ENCODE measurements around the gene C2CD4D. TPM values are rescaled to one million over a fixed set of nuclear protein-coding genes. Genes with fewer than 3 reads are reported as not detected.

C2CD4D gene
- total RNA-seq, 1 experiment from 2014 or later, result 0.79 TPM

- H3K4me1 Mint-ChIP-seq, result peaks cover 24 to 28% of the 10 kb centered on the region in 2 experiments
- Histone ChIP-seq H3K79me2 (ENCODE audit: insufficient read depth, low read length) (no peaks in the 10 kb centered on the region), H3K27me3 (ENCODE audit: insufficient read depth, low read length) (peaks cover 9% of the 10 kb centered on the region; the same call in 1 of the 2 replicates), H3T11ph (ENCODE audit: low read length) (no peak overlapping the region), H2BK5ac (ENCODE audit: insufficient read length, low read length) (no peak overlapping the region), H3K4ac (ENCODE audit: low read depth, low read length) (no peak overlapping the region), H2AK5ac (ENCODE audit: insufficient read length, low read length) (no peak overlapping the region), H3K23ac (ENCODE audit: insufficient read length, low read depth, low read length) (no peak overlapping the region), H2BK12ac (ENCODE audit: insufficient read length, low read depth, low read length) (no peak overlapping the region), H3K14ac (ENCODE audit: insufficient read depth, low read length) (0 out of 2 replicates have a peak overlapping the region, but pooled peaks have one; percentile 16), H3K23me2 (ENCODE audit: insufficient read length, low read depth, low read length, poor library complexity, severe bottlenecking) (peaks cover 30% of the 10 kb centered on the region), H3K18ac (ENCODE audit: insufficient read length, low read depth, low read length) (peak overlapping the region; percentile 10), H4K5ac (ENCODE audit: insufficient read length, low read depth, low read length) (no peak overlapping the region), H2BK15ac (ENCODE audit: low read depth, low read length) (no peak overlapping the region), H3K9me3 (ENCODE audit: control insufficient read depth, low read depth, low read length) (no peaks in the 10 kb centered on the region), H2AFZ (ENCODE audit: low read length) (no peak overlapping the region), H3K56ac (ENCODE audit: insufficient read length, low read depth, low read length) (no peak overlapping the region), H4K91ac (ENCODE audit: insufficient read length, low read depth, low read length) (no peak overlapping the region), H3K4me1 (ENCODE audit: insufficient read depth, low read length) (peaks cover 2% of the 10 kb centered on the region; the same call in 1 of the 2 replicates), H3K79me1 (ENCODE audit: insufficient read depth, low read depth, low read length, poor library complexity, severe bottlenecking) (no peaks in the 10 kb centered on the region), H3K4me2 (ENCODE audit: insufficient read depth, insufficient read length, low read length) (peak overlapping the region; percentile 43), H3K9ac (ENCODE audit: extremely low read depth, insufficient read length, low read length) (no peak overlapping the region), H2BK120ac (ENCODE audit: low read depth, low read length, poor library complexity, severe bottlenecking) (no peak overlapping the region), H2BK20ac (ENCODE audit: low read depth, low read length, poor library complexity, severe bottlenecking) (no peak overlapping the region), H4K8ac (replicated peaks; ENCODE audit: insufficient read length, low read depth, low read length) (no peak overlapping the region), H4K20me1 (ENCODE audit: control insufficient read depth, insufficient read depth, insufficient read length) (no peaks in the 10 kb centered on the region), H3K27ac (ENCODE audit: insufficient read length, low read depth, low read length) (no peak overlapping the region)
- H3K27me3 Mint-ChIP-seq (ENCODE audit: low read depth), result peaks cover 39% of the 10 kb centered on the region
- no peak for TF ChIP-seq CTCF (conservative IDR thresholded peaks at IDR 0.05)
- peak overlapping the region; percentile 56 to 78 for H3K4me3 Mint-ChIP-seq
- no peaks in the 10 kb centered on the region; a peak in 1 of 5 replicates for H3K9me3 Mint-ChIP-seq
- no peak overlapping the region for H3K27ac Mint-ChIP-seq
- WGBS (ENCODE audit: extremely low coverage, insufficient read length, low lambda C conversion rate), result no CpG with 5 or more reads among the region's 26 CpGs
- no peak for DNase-seq
- H3K36me3 Mint-ChIP-seq (ENCODE audit: insufficient read depth in 1 of 3, low read depth in 3 of 3), result peaks cover 0 to 2% (median 0%) of the 10 kb centered on the region in 3 experiments; a peak in 2 of 7 replicates
These were observed 1.8 kb downstream of the C2CD4D start for GRCh38 chr1:151837884-151838221.

All from H9 (cell line).